Ascending aorta (tissue), 2 donors: ENCODE results near the gene SAXO1. TPM values are rescaled to one million over a fixed set of nuclear protein-coding genes. Genes with fewer than 3 reads are reported as not detected.

ENCODE experiments used
- DNase-seq, 2 donors: peaks; one replicate each; pipeline ENCODE4 v3.0.0-alpha.2; 2019; ENCODE audit warnings: low spot score in 2 of 2
- H3K27ac ChIP-seq, 2 donors: fragments of 200-600 bp; sonication (generic); one replicate each; pipeline ENCODE4 v1.5.1; 2016 to 2017; ENCODE audit warnings: mild to moderate bottlenecking in 1 of 2
- H3K27me3 ChIP-seq: fragments of 200-600 bp; sonication (generic); one replicate; pipeline ENCODE4 v1.5.1; 2017
- H3K36me3 ChIP-seq, 2 donors: fragments of 200-600 bp; sonication (generic); one replicate each; pipeline ENCODE4 v1.5.1; 2016
- H3K4me1 ChIP-seq, 2 donors: fragments of 200-600 bp; sonication (generic); one replicate each; pipeline ENCODE4 v1.5.1; 2016 to 2017; ENCODE audit warnings: mild to moderate bottlenecking in 1 of 2
- H3K4me3 ChIP-seq, 2 donors: fragments of 200-600 bp; sonication (generic); one replicate each; pipeline ENCODE4 v1.5.1; 2016 to 2017; ENCODE audit warnings: mild to moderate bottlenecking in 1 of 2
- H3K9me3 ChIP-seq, 2 donors: fragments of 200-600 bp; sonication (generic); one replicate each; pipeline ENCODE4 v1.5.1; 2016
- CTCF ChIP-seq, 3 experiments: fragments of 200-600 bp in 2 of 3; fragments of 450-650 bp in 1 of 3; sonication (generic) in 2 of 3; IDR thresholded peaks; one replicate each; pipeline ENCODE4 v1.5.1; 2016 to 2019; ENCODE audit warnings: antibody characterized with exemption in 3 of 3, mild to moderate bottlenecking in 1 of 3, moderate library complexity in 1 of 3
- intact Hi-C: fragments of 100-400 bp; cut with DNase I; formaldehyde crosslinking; loops from one replicate; pipeline ENCODE4 v1.15.1; 2023
- total RNA-seq: library from RNA; depleted of rRNA; stranded (reverse); fragments of >200 nt; gene quantifications from one replicate; pipeline ENCODE4 v1.1.0, GENCODE V29; 2016

Gene SAXO1
- total RNA-seq, 1 donor from 2014 or later, result 0.11 TPM

- no peak for DNase-seq
- H3K4me1 ChIP-seq, result peaks cover 0 to 6% of the 10 kb centered on the region in 2 donors
- no peak overlapping the region for H3K27ac ChIP-seq
- no peak overlapping the region for H3K4me3 ChIP-seq
- intact Hi-C loops, result no loop called here
- TF ChIP-seq CTCF (IDR thresholded peaks at IDR 0.05), result no peak
- H3K9me3 ChIP-seq, result peaks cover 0 to 6% of the 10 kb centered on the region in 2 donors
- no peaks in the 10 kb centered on the region for H3K27me3 ChIP-seq
- peaks cover 0 to 4% of the 10 kb centered on the region in 2 donors for H3K36me3 ChIP-seq
Observed at GRCh38 chr9:18905028-18905882, 127.8 kb downstream of the SAXO1 start.

GRCh38 chr9:18903450-18903849 lies 129.6 kb downstream of the SAXO1 start:
- Histone ChIP-seq H3K4me3 (no peak overlapping the region), H3K27me3 (no peaks in the 10 kb centered on the region), H3K4me1 (peaks cover 0 to 6% of the 10 kb centered on the region in 2 donors), H3K36me3 (peaks cover 0 to 4% of the 10 kb centered on the region in 2 donors), H3K9me3 (peaks cover 0 to 6% of the 10 kb centered on the region in 2 donors), H3K27ac (no peak overlapping the region)
- no peak for DNase-seq
- TF ChIP-seq CTCF (IDR thresholded peaks at IDR 0.05), result no peak
- intact Hi-C loops, result no loop called here

- H3K9me3 ChIP-seq, result peaks cover 0 to 24% of the 10 kb centered on the region in 2 donors
- intact Hi-C loops, result no loop called here
- no peak overlapping the region for H3K27ac ChIP-seq
- no peak for DNase-seq
- H3K36me3 ChIP-seq, result peaks cover 17 to 29% of the 10 kb centered on the region in 2 donors
- no peaks in the 10 kb centered on the region for H3K27me3 ChIP-seq
- TF ChIP-seq CTCF (IDR thresholded peaks at IDR 0.05), result no peak
- H3K4me1 ChIP-seq, result no peaks in the 10 kb centered on the region
- H3K4me3 ChIP-seq, result no peak overlapping the region
Observed at GRCh38 chr9:18896531-18897179, 136.4 kb downstream of the SAXO1 start.

DNA sequence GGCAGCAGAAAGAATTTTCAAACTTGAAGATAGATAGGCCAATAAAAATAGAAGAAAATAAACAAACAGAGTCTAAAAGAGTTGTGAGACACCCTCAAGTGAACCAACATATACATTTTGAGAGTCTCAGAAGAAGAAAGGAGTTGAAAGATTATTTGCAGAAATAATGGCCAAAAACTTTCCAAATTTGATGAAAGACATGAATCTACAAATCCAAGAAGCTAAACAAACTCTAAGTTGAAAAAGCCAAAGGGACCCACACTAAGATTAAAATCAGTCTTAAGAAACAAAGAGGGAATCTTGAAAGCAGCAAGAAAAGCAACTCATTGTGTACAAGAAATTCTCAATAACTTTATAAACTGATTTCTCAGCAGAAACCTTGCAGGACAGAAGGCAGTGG lies 137.0 kb downstream of the SAXO1 start:
- Histone ChIP-seq H3K4me1 (no peaks in the 10 kb centered on the region), H3K4me3 (no peak overlapping the region), H3K9me3 (peaks cover 0 to 21% of the 10 kb centered on the region in 2 donors), H3K27ac (no peak overlapping the region), H3K27me3 (no peaks in the 10 kb centered on the region), H3K36me3 (peaks cover 17 to 29% of the 10 kb centered on the region in 2 donors)
- intact Hi-C loops, result no loop called here
- no peak for DNase-seq
- no peak for TF ChIP-seq CTCF (IDR thresholded peaks at IDR 0.05)

DNA sequence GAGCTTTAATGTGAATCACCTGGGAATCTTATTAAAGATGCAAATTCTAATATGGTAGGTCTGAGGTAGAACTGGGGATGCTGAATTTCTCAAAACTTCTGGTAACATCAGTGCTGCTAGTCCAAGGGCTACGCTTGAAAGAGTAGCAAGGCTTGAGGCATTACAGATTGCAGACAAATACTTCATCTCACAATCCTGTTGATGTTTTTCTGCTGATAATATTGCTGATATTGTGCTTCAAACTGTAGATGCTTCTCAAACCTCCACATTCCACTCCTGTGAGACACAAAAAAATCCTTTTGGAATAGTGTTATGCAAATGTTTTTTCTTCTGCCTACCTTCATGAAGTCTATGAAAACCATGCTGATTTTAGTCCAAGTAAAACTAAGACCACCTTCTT lies 139.5 kb downstream of the SAXO1 start:
- no peak for DNase-seq
- peaks cover 0 to 21% of the 10 kb centered on the region in 2 donors for H3K9me3 ChIP-seq
- no peaks in the 10 kb centered on the region for H3K27me3 ChIP-seq
- no peak overlapping the region for H3K27ac ChIP-seq
- H3K4me1 ChIP-seq, result no peaks in the 10 kb centered on the region
- intact Hi-C loops, result no loop called here
- no peak overlapping the region for H3K4me3 ChIP-seq
- H3K36me3 ChIP-seq, result peaks cover 17 to 39% of the 10 kb centered on the region in 2 donors
- no peak for TF ChIP-seq CTCF (IDR thresholded peaks at IDR 0.05)
